IMR-90 (cell line): ENCODE results near the gene TSKU. TPM values are rescaled to one million over a fixed set of nuclear protein-coding genes. Genes with fewer than 3 reads are reported as not detected.

Experiments used
- ATAC-seq: fragments of 200-7000 bp; cut with Tn5 transposase; 2 replicates; pipeline ENCODE4 v1.9.1; 2020; ENCODE audit warnings: low read depth, mild to moderate bottlenecking, moderate library complexity
- BruUV-seq: library from RNA; stranded (reverse); fragments of 400-500 nt; replicated peaks from 2 replicates; lab custom pipeline; 2021; lab: Mats Ljungman, UMichigan
- CTCF ChIA-PET: fragments of 300-600 bp; formaldehyde crosslinking; extraction: SDS; loops from one replicate; lab custom pipeline; 2021; ENCODE audit warnings: antibody characterized with exemption; lab: Yijun Ruan, JAX
- POLR2A ChIA-PET: fragments of 300-600 bp; sonication (Branson Sonifier 250); formaldehyde crosslinking; loops from one replicate; lab custom pipeline; 2022; ENCODE audit warnings: antibody characterized with exemption; ENCODE audit not compliant: unreplicated experiment; lab: Charles Lee
- DNase-seq: peaks from one replicate; pipeline ENCODE4 v3.0.0; 2013
- H2AFZ ChIP-seq: replicated peaks from 2 replicates; pipeline ENCODE3; 2013; ENCODE audit warnings: low read length, mild to moderate bottlenecking; ENCODE audit not compliant: poor library complexity
- H2AK5ac ChIP-seq: 2 replicates; pipeline ENCODE4 v1.6.1; 2013; ENCODE audit warnings: low read depth, low read length, inconsistent platforms
- H2AK9ac ChIP-seq: replicated peaks from 2 replicates; pipeline ENCODE3; 2013; ENCODE audit warnings: mild to moderate bottlenecking, low read depth, low read length, moderate library complexity; ENCODE audit not compliant: poor library complexity
- H2BK120ac ChIP-seq: 2 replicates; pipeline ENCODE4 v1.6.1; 2013; ENCODE audit warnings: low read depth, low read length, inconsistent platforms
- H2BK15ac ChIP-seq: 3 replicates; pipeline ENCODE4 v1.6.1; 2013; ENCODE audit warnings: low read depth, low read length, inconsistent platforms
- H2BK20ac ChIP-seq: 2 replicates; pipeline ENCODE4 v1.6.1; 2013; ENCODE audit warnings: low read depth, mild to moderate bottlenecking, inconsistent platforms, low read length, moderate library complexity
- H2BK5ac ChIP-seq: 2 replicates; pipeline ENCODE4 v1.6.1; 2013; ENCODE audit warnings: mild to moderate bottlenecking, low read depth, low read length, inconsistent platforms; ENCODE audit not compliant: poor library complexity, severe bottlenecking
- H3K14ac ChIP-seq: replicated peaks from 2 replicates; pipeline ENCODE4 v1.6.1; 2013; ENCODE audit warnings: low read depth, low read length, inconsistent platforms
- H3K18ac ChIP-seq: 2 replicates; pipeline ENCODE4 v1.6.1; 2013; ENCODE audit warnings: low read depth, low read length, control low read depth
- H3K23ac ChIP-seq: 2 replicates; pipeline ENCODE4 v1.6.1; 2013; ENCODE audit warnings: low read depth, low read length, inconsistent platforms
- H3K27ac ChIP-seq: 2 replicates; pipeline ENCODE4 v1.5.1; 2013; ENCODE audit warnings: mild to moderate bottlenecking, control low read depth, low read length; ENCODE audit not compliant: insufficient read depth
- H3K27me3 ChIP-seq: 2 replicates; pipeline ENCODE4 v1.6.1; 2013; ENCODE audit warnings: low read length; ENCODE audit not compliant: control insufficient read depth, insufficient read depth
- H3K36me3 ChIP-seq: 2 replicates; pipeline ENCODE4 v1.6.1; 2013; ENCODE audit warnings: low read length, mixed read lengths; ENCODE audit not compliant: control insufficient read depth, insufficient read depth
- H3K4ac ChIP-seq: 2 replicates; pipeline ENCODE4 v1.6.1; 2013; ENCODE audit warnings: low read depth, low read length, inconsistent platforms
- H3K4me1 ChIP-seq: 2 replicates; pipeline ENCODE4 v1.6.1; 2013; ENCODE audit warnings: low read length, mixed read lengths; ENCODE audit not compliant: control insufficient read depth, insufficient read depth
- H3K4me2 ChIP-seq: 2 replicates; pipeline ENCODE4 v1.6.1; 2013; ENCODE audit warnings: low read depth, mild to moderate bottlenecking, control low read depth, low read length, moderate library complexity
- H3K4me3 ChIP-seq: 2 replicates; pipeline ENCODE4 v1.5.1; 2013; ENCODE audit warnings: low read depth, mild to moderate bottlenecking, control low read depth, low read length, moderate library complexity; ENCODE audit not compliant: insufficient read depth
- H3K56ac ChIP-seq: 2 replicates; pipeline ENCODE4 v1.6.1; 2013; ENCODE audit warnings: low read length, inconsistent platforms; ENCODE audit not compliant: insufficient read depth; ENCODE audit errors: extremely low read depth
- H3K79me1 ChIP-seq, 2 experiments: 2 replicates each; pipeline ENCODE4 v1.6.1; 2013; ENCODE audit warnings: low read length in 2 of 2, inconsistent platforms in 1 of 2, low read depth in 1 of 2
- H3K9ac ChIP-seq: 2 replicates; pipeline ENCODE4 v1.6.1; 2013; ENCODE audit warnings: low read depth, low read length, control low read depth
- H3K9me1 ChIP-seq: 2 replicates; pipeline ENCODE4 v1.6.1; 2013; ENCODE audit warnings: low read length, inconsistent platforms; ENCODE audit not compliant: insufficient read depth
- H3K9me3 ChIP-seq: 2 replicates; pipeline ENCODE4 v1.6.1; 2013; ENCODE audit warnings: low read length; ENCODE audit not compliant: control insufficient read depth, insufficient read depth
- H4K20me1 ChIP-seq: 2 replicates; pipeline ENCODE4 v1.6.1; 2013; ENCODE audit warnings: low read length, inconsistent platforms; ENCODE audit not compliant: insufficient read depth
- H4K5ac ChIP-seq: 2 replicates; pipeline ENCODE4 v1.6.1; 2013; ENCODE audit warnings: mild to moderate bottlenecking, low read depth, low read length, control low read depth
- H4K8ac ChIP-seq, 2 experiments: 2 replicates each; pipeline ENCODE4 v1.6.1; 2013; ENCODE audit warnings: low read depth in 2 of 2, low read length in 2 of 2, control low read depth in 1 of 2, inconsistent platforms in 1 of 2
- H4K91ac ChIP-seq: 2 replicates; pipeline ENCODE4 v1.6.1; 2013; ENCODE audit warnings: low read depth, low read length, inconsistent platforms; ENCODE audit not compliant: insufficient read depth
- BHLHE40 ChIP-seq: fragments of 150-350 bp; IDR thresholded peaks from 2 replicates; pipeline ENCODE4 v1.6.1; 2016; ENCODE audit warnings: mild to moderate bottlenecking, low read depth, low read length
- CHD1 ChIP-seq: IDR thresholded peaks from 2 replicates; pipeline ENCODE4 v1.6.1; 2012; ENCODE audit warnings: low read depth, low read length, improper control_type of control experiment
- CTCF ChIP-seq: conservative IDR thresholded peaks from 2 replicates; pipeline ENCODE4 v1.5.1; 2012; ENCODE audit warnings: mild to moderate bottlenecking, low read depth, low read length, improper control_type of control experiment
- ELK1 ChIP-seq: fragments of 150-350 bp; IDR thresholded peaks from 2 replicates; pipeline ENCODE4 v1.6.1; 2016; ENCODE audit warnings: low read depth, mild to moderate bottlenecking, low read length, moderate library complexity, borderline replicate concordance
- MAZ ChIP-seq: IDR thresholded peaks from 2 replicates; pipeline ENCODE4 v1.6.1; 2012; ENCODE audit warnings: low read depth, mild to moderate bottlenecking, low read length, improper control_type of control experiment, moderate library complexity, borderline replicate concordance
- MXI1 ChIP-seq: IDR thresholded peaks from 2 replicates; pipeline ENCODE4 v1.6.1; 2012; ENCODE audit warnings: low read depth, mild to moderate bottlenecking, low read length, moderate library complexity, borderline replicate concordance
- NFE2L2 ChIP-seq: fragments of 150-350 bp; IDR thresholded peaks from 2 replicates; pipeline ENCODE4 v1.6.1; 2016; ENCODE audit warnings: low read depth, mild to moderate bottlenecking, low read length
- POLR2A ChIP-seq: IDR thresholded peaks from 2 replicates; pipeline ENCODE4 v1.6.1; 2012; ENCODE audit warnings: mild to moderate bottlenecking, low read depth, low read length
- RAD21 ChIP-seq: IDR thresholded peaks from 2 replicates; pipeline ENCODE4 v1.6.1; 2012; ENCODE audit warnings: low read length, improper control_type of control experiment
- RCOR1 ChIP-seq: IDR thresholded peaks from 2 replicates; pipeline ENCODE4 v1.6.1; 2012; ENCODE audit warnings: mild to moderate bottlenecking, low read length, improper control_type of control experiment; ENCODE audit not compliant: insufficient replicate concordance
- RFX5 ChIP-seq: IDR thresholded peaks from 2 replicates; pipeline ENCODE4 v1.8.0; 2012; ENCODE audit warnings: low read depth, mild to moderate bottlenecking, low read length, moderate library complexity
- SMC3 ChIP-seq: fragments of 150-350 bp; IDR thresholded peaks from 2 replicates; pipeline ENCODE4 v1.6.1; 2016; ENCODE audit warnings: low read depth, mild to moderate bottlenecking, antibody characterized with exemption, low read length, moderate library complexity
- USF2 ChIP-seq: fragments of 150-350 bp; IDR thresholded peaks from 2 replicates; pipeline ENCODE4 v1.6.1; 2017; ENCODE audit warnings: mild to moderate bottlenecking, antibody characterized with exemption, low read length, low read depth
- WGBS, 2 experiments: methylation state at CpG; one replicate each; pipeline versions ENCODE4 v1.1.5 to v1.1.7; 2013; ENCODE audit warnings: missing lambda C conversion rate in 2 of 2; ENCODE audit not compliant: insufficient read length in 1 of 2; ENCODE audit errors: extremely low coverage in 2 of 2; 5-methylcytosine and 5-hydroxymethylcytosine counted together
- dilution Hi-C: fragments of 300-500 bp; cut with HindIII; formaldehyde crosslinking; loops from one replicate; pipeline ENCODE4 v1.14.3; 2018; ENCODE audit warnings: low sequenced_read_pairs; ENCODE audit not compliant: unreplicated experiment
- in situ Hi-C: fragments of 300-500 bp; cut with MboI; formaldehyde crosslinking; loops from 3 replicates; pipeline ENCODE4 v1.14.3; 2019; ENCODE audit warnings: low sequenced_read_pairs, inconsistent platforms, mixed read lengths
- intact Hi-C: fragments of 100-400 bp; cut with micrococcal nuclease; formaldehyde crosslinking; loops from 2 replicates; pipeline ENCODE4 v1.10.0; 2022
- polyA plus RNA-seq, 3 experiments: library from polyadenylated mRNA; depleted of rRNA; stranded (reverse); fragments of >200 nt; gene quantifications; 2 replicates each; pipeline ENCODE4 v1.2.3, GENCODE V29; 2012; ENCODE audit warnings: low replicate concordance in 1 of 3
- total RNA-seq: library from RNA; depleted of rRNA; stranded (reverse); fragments of >200 nt; gene quantifications from 2 replicates; pipeline ENCODE4 v1.2.3, GENCODE V29; 2012

Gene TSKU
- total and polyA plus RNA-seq, 2 of the 4 experiments (the other 2 are of a cell fraction), result 6.8 to 26.6 TPM

- Histone ChIP-seq H3K36me3 (peaks cover 34% of the 10 kb centered on the region), H3K23ac (no peak overlapping the region), H4K5ac (no peak overlapping the region), H2BK20ac (no peak overlapping the region), H3K79me1 (peaks cover 19 to 60% of the 10 kb centered on the region in 2 experiments), H4K8ac (no peak overlapping the region), H2AFZ (peak overlapping the region; percentile 4), H3K4me1 (peaks cover 4% of the 10 kb centered on the region; the same call in 1 of the 2 replicates), H4K91ac (no peak overlapping the region), H2AK9ac (no peak overlapping the region), H2AK5ac (no peak overlapping the region), H3K4me3 (no peak overlapping the region), H3K9me1 (peaks cover 3% of the 10 kb centered on the region), H2BK120ac (no peak overlapping the region), H3K4ac (no peak overlapping the region), H3K14ac (no peak overlapping the region), H3K27me3 (no peaks in the 10 kb centered on the region), H3K27ac (no peak overlapping the region), H3K9me3 (no peaks in the 10 kb centered on the region), H4K20me1 (peaks cover 92% of the 10 kb centered on the region), H2BK5ac (no peak overlapping the region), H3K4me2 (no peak overlapping the region), H3K9ac (no peak overlapping the region), H2BK15ac (no peak overlapping the region), H3K18ac (no peak overlapping the region), H3K56ac (no peak overlapping the region)
- intact Hi-C loops, result no loop called here
- no peak for DNase-seq
- no TSS peak for BruUV-seq
- dilution Hi-C loops, result no loop called here
- in situ Hi-C loops, result no loop called here
- no peak for TF ChIP-seq POLR2A
- TF ChIP-seq MAZ, result no peak
- TF ChIP-seq NFE2L2, result no peak
- no peak for TF ChIP-seq SMC3
- no peak for TF ChIP-seq MXI1
- TF ChIP-seq CTCF, result no peak
- no peak for TF ChIP-seq ELK1
- TF ChIP-seq CHD1, result no peak
- TF ChIP-seq RAD21, result no peak
- no peak for TF ChIP-seq BHLHE40
- TF ChIP-seq USF2, result no peak
- TF ChIP-seq RFX5, result no peak
- no peak for TF ChIP-seq RCOR1
- ATAC-seq, result no peak; the same call in 1 of the 2 replicates
- CTCF ChIA-PET, result no interaction called here
- POLR2A ChIA-PET, result no interaction called here
- 80% methylated on average over 2 of the region's 9 CpGs; no CpG with 5 or more reads in 1 of the 2 experiments for WGBS, 2 experiments
Measured at GRCh38 chr11:76793391-76794291, 10.5 kb downstream of the TSKU start.
